SK-N-SH treated with all-trans-retinoic acid at 6 μM for 48 hours (cell line): ENCODE measurements around the gene SLC9A7.

Source experiments
- ATAC-seq: fragments of 200-7000 bp; cut with Tn5 transposase; 3 replicates; pipeline ENCODE4 v1.9.1; 2020; ENCODE audit warnings: mild to moderate bottlenecking, moderate library complexity
- ARNTL ChIP-seq: fragments of 450-650 bp; formaldehyde crosslinking; IDR thresholded peaks from 2 replicates; pipeline ENCODE4 v1.5.0; 2020; ENCODE audit warnings: low read depth, mild to moderate bottlenecking, moderate library complexity, borderline replicate concordance
- CREB5 ChIP-seq: fragments of 250-450 bp; sonication (Bioruptor Pico); IDR thresholded peaks from 2 replicates; pipeline ENCODE4 v1.5.1; 2020; ENCODE audit warnings: low read depth, mild to moderate bottlenecking, moderate library complexity
- CSDC2 ChIP-seq: fragments of 250-450 bp; sonication (Bioruptor Pico); IDR thresholded peaks from 2 replicates; pipeline ENCODE4 v1.5.0; 2020; ENCODE audit warnings: mild to moderate bottlenecking, moderate library complexity
- ISL1 ChIP-seq: fragments of 250-450 bp; sonication (Bioruptor Pico); IDR thresholded peaks from 2 replicates; pipeline ENCODE4 v2.1.2; 2022; ENCODE audit warnings: mild to moderate bottlenecking, moderate library complexity
- POU6F1 ChIP-seq: fragments of 250-450 bp; sonication (Bioruptor Pico); IDR thresholded peaks from 2 replicates; pipeline ENCODE4 v1.8.0; 2021; ENCODE audit warnings: low read depth, mild to moderate bottlenecking, moderate library complexity, borderline replicate concordance
- TCF4 ChIP-seq: fragments of 250-450 bp; sonication (Bioruptor Pico); IDR thresholded peaks from 2 replicates; pipeline ENCODE4 v1.8.0; 2021; ENCODE audit warnings: mild to moderate bottlenecking, moderate library complexity, borderline replicate concordance
- TOX ChIP-seq: fragments of 250-450 bp; sonication (Bioruptor Pico); IDR thresholded peaks from 2 replicates; pipeline ENCODE4 v1.8.0; 2021; ENCODE audit warnings: mild to moderate bottlenecking, moderate library complexity, borderline replicate concordance
- TSHZ2 ChIP-seq: fragments of 250-450 bp; sonication (Bioruptor Pico); IDR thresholded peaks from 2 replicates; pipeline ENCODE4 v1.5.0; 2020; ENCODE audit warnings: mild to moderate bottlenecking, moderate library complexity
- ZC3H10 ChIP-seq: fragments of 250-450 bp; sonication (Bioruptor Pico); IDR thresholded peaks from 2 replicates; pipeline ENCODE4 v1.5.1; 2021; ENCODE audit warnings: mild to moderate bottlenecking, moderate library complexity
- ZFP3 ChIP-seq: fragments of 250-450 bp; sonication (Bioruptor Pico); IDR thresholded peaks from 2 replicates; pipeline ENCODE4 v1.5.0; 2020; ENCODE audit warnings: mild to moderate bottlenecking, moderate library complexity
- ZNF565 ChIP-seq: fragments of 450-650 bp; formaldehyde crosslinking; conservative IDR thresholded peaks from 2 replicates; pipeline ENCODE4 v1.5.0; 2020; ENCODE audit warnings: low read depth, mild to moderate bottlenecking, moderate library complexity
- ZNF70 ChIP-seq: fragments of 450-650 bp; formaldehyde crosslinking; IDR thresholded peaks from 2 replicates; pipeline ENCODE4 v1.5.0; 2020; ENCODE audit warnings: mild to moderate bottlenecking, moderate library complexity

Gene SLC9A7

GRCh38 chrX:46553935-46554334 is 205.0 kb downstream of the SLC9A7 start (continued):
- TF ChIP-seq TSHZ2 (CRISPR knock-in tag): no peak
- TF ChIP-seq ZC3H10: no peak
- no peak for TF ChIP-seq ISL1 (CRISPR knock-in tag)

GRCh38 chrX:46551494-46552128 is 207.3 kb downstream of the SLC9A7 start:
- ATAC-seq: peak; percentile 46
- TF ChIP-seq CREB5 (CRISPR knock-in tag) (peak; percentile 71), TOX (CRISPR knock-in tag) (no peak), ARNTL (no peak), POU6F1 (CRISPR knock-in tag) (no peak), TCF4 (CRISPR knock-in tag) (no peak), CSDC2 (CRISPR knock-in tag) (no peak), ZFP3 (CRISPR knock-in tag) (0 out of 2 replicates have a peak, but pooled peaks have one; percentile 38), TSHZ2 (CRISPR knock-in tag) (no peak), ZNF565 (no peak), ISL1 (CRISPR knock-in tag) (peak; percentile 59)

- TF ChIP-seq ZNF565 (no peak), ZNF70 (no peak)
- ATAC-seq: no peak
These were observed 209.0 kb downstream of the SLC9A7 start for GRCh38 chrX:46549914-46550313.
